Esophagus squamous epithelium (tissue), 4 donors: Measurements from ENCODE around the gene ATXN7L2.

Experiments used
- CTCF ChIP-seq, 6 experiments: fragments of 450-650 bp in 4 of 6; fragments of 200-600 bp in 2 of 6; sonication (generic) in 2 of 6; IDR thresholded peaks; one replicate each; pipeline ENCODE4 v1.5.1; 2016 to 2019; ENCODE audit warnings: antibody characterized with exemption in 6 of 6, mild to moderate bottlenecking in 4 of 6, moderate library complexity in 4 of 6
- POLR2A ChIP-seq, 4 donors: fragments of 450-650 bp; IDR thresholded peaks; one replicate each; pipeline ENCODE4 v1.6.1; 2017; ENCODE audit warnings: antibody characterized with exemption in 4 of 4, mild to moderate bottlenecking in 4 of 4, moderate library complexity in 3 of 4

GRCh38 chr1:109466125-109466451 is 17.6 kb upstream of the ATXN7L2 start:
- TF ChIP-seq CTCF (IDR thresholded peaks at IDR 0.05) (no peak), POLR2A (IDR thresholded peaks at IDR 0.05) (no peak)
